Spleen (tissue), 11 donors: ENCODE results near the gene MYOD1. TPM values are rescaled to one million over a fixed set of nuclear protein-coding genes. Genes with fewer than 3 reads are reported as not detected.

Experiments used
- DNase-seq: peaks from one replicate; pipeline ENCODE4 v3.0.0-alpha.2; 2020
- H3K27ac ChIP-seq, 8 donors: fragments of 200-600 bp; sonication (generic) in 7 of 8; 1 replicate in 4 of 8; 2 replicates in 4 of 8; pipeline versions ENCODE4 v1.5.0 to v1.8.0; 2016 to 2021; ENCODE audit warnings: inconsistent platforms in 4 of 8, mild to moderate bottlenecking in 4 of 8, moderate library complexity in 1 of 8
- H3K27me3 ChIP-seq, 7 donors: fragments of 200-600 bp; sonication (generic) in 6 of 7; replicated peaks in 1 of 7; 1 replicate in 4 of 7; 2 replicates in 3 of 7; pipeline versions ENCODE4 v1.5.0 to v1.8.0; 2016 to 2021; ENCODE audit warnings: inconsistent platforms in 3 of 7, mild to moderate bottlenecking in 1 of 7
- H3K36me3 ChIP-seq, 6 donors: fragments of 200-600 bp; sonication (generic) in 5 of 6; 1 replicate in 4 of 6; 2 replicates in 2 of 6; pipeline versions ENCODE4 v1.5.0 to v1.8.0; 2016 to 2021; ENCODE audit warnings: inconsistent platforms in 2 of 6
- H3K4me1 ChIP-seq, 6 donors: fragments of 200-600 bp; sonication (generic) in 5 of 6; 1 replicate in 3 of 6; 2 replicates in 3 of 6; pipeline versions ENCODE4 v1.5.0 to v1.8.0; 2016 to 2021; ENCODE audit warnings: inconsistent platforms in 3 of 6
- H3K4me3 ChIP-seq, 8 donors: fragments of 200-600 bp; sonication (generic) in 7 of 8; 1 replicate in 4 of 8; 2 replicates in 4 of 8; pipeline versions ENCODE4 v1.5.0 to v1.8.0; 2016 to 2021; ENCODE audit warnings: inconsistent platforms in 4 of 8, mild to moderate bottlenecking in 4 of 8, moderate library complexity in 2 of 8
- H3K9me3 ChIP-seq, 8 donors: fragments of 200-600 bp; sonication (generic) in 7 of 8; 1 replicate in 4 of 8; 2 replicates in 4 of 8; pipeline versions ENCODE4 v1.5.0 to v1.8.0; 2016 to 2021; ENCODE audit warnings: inconsistent platforms in 4 of 8
- CTCF ChIP-seq, 11 experiments: fragments of 200-600 bp in 7 of 11; fragments of 450-650 bp in 4 of 11; sonication (generic) in 4 of 11; IDR thresholded peaks in 8 of 11; conservative IDR thresholded peaks in 3 of 11; 1 replicate in 7 of 11; 2 replicates in 4 of 11; pipeline versions ENCODE4 v1.4.0 to v1.8.0; 2016 to 2021; ENCODE audit warnings: antibody characterized with exemption in 11 of 11, inconsistent platforms in 4 of 11, mild to moderate bottlenecking in 1 of 11
- POLR2A ChIP-seq, 3 donors: fragments of 450-650 bp; IDR thresholded peaks; one replicate each; pipeline ENCODE4 v1.5.1; 2017; ENCODE audit warnings: antibody characterized with exemption in 3 of 3, mild to moderate bottlenecking in 1 of 3
- POLR2AphosphoS5 ChIP-seq, 3 donors: sonication (generic); formaldehyde crosslinking; IDR thresholded peaks; one replicate each; pipeline ENCODE4 v1.5.1; 2017; ENCODE audit warnings: antibody characterized with exemption in 3 of 3
- WGBS, 5 donors: extraction: QIAGEN DNeasy Blood & Tissue Kit in 3 of 5; methylation state at CpG; one replicate each; pipeline versions ENCODE4 v1.1.5 to v1.1.7; 2013 to 2018; 5-methylcytosine and 5-hydroxymethylcytosine counted together
- intact Hi-C: fragments of 100-400 bp; cut with DNase I; formaldehyde crosslinking; loops from one replicate; pipeline ENCODE4 v1.15.0; 2023; ENCODE audit warnings: low total_unique reads
- polyA plus RNA-seq, 3 donors: library from polyadenylated mRNA; stranded (reverse); fragments of 200-250 nt; gene quantifications; one replicate each; pipeline ENCODE4 v1.2.1, GENCODE V29; 2013
- total RNA-seq, 7 donors: library from RNA; depleted of rRNA in 3 of 7; stranded (reverse); fragments of >200 nt in 3 of 7; fragmentation: NEBNext Ultra II Directional in 4 of 7; extraction: Animal tissue kit (Norgen Biotek cat#: 25700) in 4 of 7; gene quantifications; one replicate each; pipeline versions ENCODE4 v1.1.0 to v1.2.1, GENCODE V29; 2016 to 2021
- donor health status: healthy with polysubstance abuse.
- donor health status: DM: no; HTN: no; CAD: no; lungs with moderate emphysema.
- donor health status: DM: no; HTN: no; CAD: no.
- donor health status: Bipolar disorder and iron deficiency.
- donor health status: healthy.
- donor health status: DM: no; HTN: no; CAD: no.
- donor health status: DM: yes; HTN: yes; CAD: no.

MYOD1 gene
- total and polyA plus RNA-seq, 10 donors: 0.04 TPM; not detected in 9

GRCh38 chr11:17713851-17714250 is 5.5 kb upstream of the MYOD1 start:
- Histone ChIP-seq H3K4me3 (no peak overlapping the region), H3K9me3 (no peaks in the 10 kb centered on the region), H3K27ac (no peak overlapping the region), H3K36me3 (no peaks in the 10 kb centered on the region), H3K27me3 (peaks cover 0 to 89% (median 28%) of the 10 kb centered on the region in 7 donors), H3K4me1 (peaks cover 0 to 3% (median 1%) of the 10 kb centered on the region in 6 donors)
- no peak for TF ChIP-seq CTCF (IDR thresholded peaks at IDR 0.05 in 8 of 11, conservative IDR thresholded peaks at IDR 0.05 in 3 of 11)
- no peak for TF ChIP-seq POLR2A (IDR thresholded peaks at IDR 0.05)
- no peak for TF ChIP-seq POLR2AphosphoS5 (IDR thresholded peaks at IDR 0.05)
- intact Hi-C loops: no loop called here
- no peak for DNase-seq
- 0 to 24% (median 12%) methylated on average over 1 of the region's 1 CpG; no CpG with 5 or more reads in 1 of the 5 donors for WGBS, 5 donors

- intact Hi-C loops: no loop called here
- DNase-seq: no peak
- no peak for TF ChIP-seq POLR2A (IDR thresholded peaks at IDR 0.05)
- no peak for TF ChIP-seq POLR2AphosphoS5 (IDR thresholded peaks at IDR 0.05)
- no peak for TF ChIP-seq CTCF (IDR thresholded peaks at IDR 0.05 in 8 of 11, conservative IDR thresholded peaks at IDR 0.05 in 3 of 11)
- Histone ChIP-seq H3K36me3 (no peaks in the 10 kb centered on the region), H3K27ac (no peak overlapping the region), H3K9me3 (no peaks in the 10 kb centered on the region), H3K4me1 (peaks cover 0 to 8% (median 4%) of the 10 kb centered on the region in 6 donors), H3K4me3 (no peak overlapping the region), H3K27me3 (peaks cover 0 to 89% (median 33%) of the 10 kb centered on the region in 7 donors)
- WGBS, 5 donors: 39 to 65% (median 53%) methylated on average over 6 to 8 of the region's 8 CpGs
Observed at GRCh38 chr11:17714356-17714854, 5.0 kb upstream of the MYOD1 start.

DNA sequence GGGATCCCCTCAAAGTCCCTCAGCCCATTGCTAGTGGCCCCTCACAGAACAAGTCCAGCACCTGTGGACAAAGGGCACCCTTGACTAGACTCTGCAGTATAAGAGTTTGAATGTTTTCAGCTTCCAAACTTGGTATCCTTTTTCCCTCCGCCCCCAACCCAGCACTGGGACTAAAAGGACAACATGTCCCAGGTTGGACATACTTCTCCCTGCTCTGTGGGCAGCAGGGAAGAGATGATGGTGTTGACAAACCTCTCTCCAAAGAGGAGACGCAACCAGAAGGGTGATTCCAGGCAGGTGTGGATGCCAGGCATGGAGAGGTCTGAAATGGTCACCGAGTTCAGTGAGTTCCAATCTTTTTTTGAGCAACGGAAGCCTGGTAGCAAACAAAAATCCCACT is 4.5 kb upstream of the MYOD1 start:
- no peaks in the 10 kb centered on the region for H3K9me3 ChIP-seq
- no peak overlapping the region for H3K27ac ChIP-seq
- TF ChIP-seq POLR2AphosphoS5 (IDR thresholded peaks at IDR 0.05) (no peak), CTCF (IDR thresholded peaks at IDR 0.05 in 8 of 11, conservative IDR thresholded peaks at IDR 0.05 in 3 of 11) (no peak), POLR2A (IDR thresholded peaks at IDR 0.05) (no peak)
- no peaks in the 10 kb centered on the region for H3K36me3 ChIP-seq
- 72 to 84% (median 82%) methylated on average over 4 of the region's 4 CpGs for WGBS, 5 donors
- no peak overlapping the region for H3K4me3 ChIP-seq
- DNase-seq: no peak
- H3K4me1 ChIP-seq: peaks cover 0 to 13% (median 7%) of the 10 kb centered on the region in 6 donors
- intact Hi-C loops: no loop called here
- H3K27me3 ChIP-seq: peaks cover 0 to 89% (median 38%) of the 10 kb centered on the region in 7 donors

DNA sequence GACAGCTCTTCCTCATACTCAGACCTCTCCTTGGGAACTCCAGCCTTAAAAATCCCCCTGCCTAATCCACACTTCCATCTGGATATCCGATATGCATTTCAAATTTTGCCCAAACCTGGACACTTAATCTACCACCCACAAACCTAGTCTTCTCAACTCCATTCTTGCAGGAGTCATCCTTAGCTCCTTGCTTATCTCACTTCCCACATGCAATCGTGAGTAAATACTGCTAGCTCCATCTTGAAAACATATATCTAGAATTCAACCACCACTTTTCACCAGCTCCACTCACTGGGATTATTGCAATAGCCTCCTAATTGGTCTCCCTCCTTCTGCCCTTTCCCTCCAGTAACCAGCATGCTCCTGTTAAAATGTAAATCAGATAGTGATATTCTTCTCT is 2.6 kb upstream of the MYOD1 start:
- 70 to 85% (median 72%) methylated on average over 2 of the region's 2 CpGs for WGBS, 5 donors
- H3K9me3 ChIP-seq: no peaks in the 10 kb centered on the region
- no peak overlapping the region for H3K27ac ChIP-seq
- H3K4me3 ChIP-seq: no peak overlapping the region
- TF ChIP-seq POLR2A (IDR thresholded peaks at IDR 0.05): no peak
- no peak for TF ChIP-seq CTCF (IDR thresholded peaks at IDR 0.05 in 8 of 11, conservative IDR thresholded peaks at IDR 0.05 in 3 of 11)
- TF ChIP-seq POLR2AphosphoS5 (IDR thresholded peaks at IDR 0.05): no peak
- peaks cover 0 to 32% (median 25%) of the 10 kb centered on the region in 6 donors for H3K4me1 ChIP-seq
- no peaks in the 10 kb centered on the region for H3K36me3 ChIP-seq
- no peak for DNase-seq
- peaks cover 2 to 98% (median 57%) of the 10 kb centered on the region in 7 donors for H3K27me3 ChIP-seq
- intact Hi-C loops: no loop called here
